Measurements from ENCODE around the gene KLF7.

DNA sequence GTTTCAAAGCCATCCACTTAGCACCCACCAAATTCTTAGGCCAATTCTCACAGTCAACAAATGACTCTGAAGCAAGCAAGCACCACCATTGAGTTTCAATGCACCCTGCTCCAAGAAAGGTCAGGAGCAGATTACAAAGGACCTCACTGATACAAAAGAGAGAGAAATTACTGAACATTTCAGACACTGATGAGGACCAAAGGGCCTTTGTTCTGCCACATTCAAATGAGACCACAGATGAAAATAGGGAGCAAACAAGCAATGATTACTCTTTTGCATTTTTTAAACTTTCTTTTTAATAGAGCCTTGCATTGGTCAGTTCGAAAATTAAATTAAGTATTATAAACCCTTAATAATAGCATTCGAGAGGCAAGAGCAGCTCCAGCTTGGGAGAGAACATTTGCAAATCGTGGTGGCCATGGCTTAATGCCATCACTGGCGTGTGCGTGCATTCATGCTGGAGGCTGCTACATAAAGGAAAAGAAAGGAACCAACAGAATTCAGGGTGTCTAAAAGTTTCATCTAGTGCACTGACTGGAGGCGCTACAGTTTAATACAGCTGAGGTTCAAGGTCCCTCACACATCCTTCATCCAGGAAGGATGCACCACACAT is 87.5 kb downstream of the KLF7 start:
- TF ChIP-seq, protein P1, sequence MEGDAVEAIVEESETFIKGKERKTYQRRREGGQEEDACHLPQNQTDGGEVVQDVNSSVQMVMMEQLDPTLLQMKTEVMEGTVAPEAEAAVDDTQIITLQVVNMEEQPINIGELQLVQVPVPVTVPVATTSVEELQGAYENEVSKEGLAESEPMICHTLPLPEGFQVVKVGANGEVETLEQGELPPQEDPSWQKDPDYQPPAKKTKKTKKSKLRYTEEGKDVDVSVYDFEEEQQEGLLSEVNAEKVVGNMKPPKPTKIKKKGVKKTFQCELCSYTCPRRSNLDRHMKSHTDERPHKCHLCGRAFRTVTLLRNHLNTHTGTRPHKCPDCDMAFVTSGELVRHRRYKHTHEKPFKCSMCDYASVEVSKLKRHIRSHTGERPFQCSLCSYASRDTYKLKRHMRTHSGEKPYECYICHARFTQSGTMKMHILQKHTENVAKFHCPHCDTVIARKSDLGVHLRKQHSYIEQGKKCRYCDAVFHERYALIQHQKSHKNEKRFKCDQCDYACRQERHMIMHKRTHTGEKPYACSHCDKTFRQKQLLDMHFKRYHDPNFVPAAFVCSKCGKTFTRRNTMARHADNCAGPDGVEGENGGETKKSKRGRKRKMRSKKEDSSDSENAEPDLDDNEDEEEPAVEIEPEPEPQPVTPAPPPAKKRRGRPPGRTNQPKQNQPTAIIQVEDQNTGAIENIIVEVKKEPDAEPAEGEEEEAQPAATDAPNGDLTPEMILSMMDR (IDR thresholded peaks at IDR 0.05; ENCODE audit: low read depth, low read length, poor library complexity, severe bottlenecking), result no peak
- TF ChIP-seq EZH2phosphoT487 (IDR thresholded peaks at IDR 0.05; ENCODE audit: borderline replicate concordance, low read length), result no peak

Data from DOHH2 (cell line).